Sigmoid colon (tissue), 7 donors: Measurements from ENCODE around the gene ARL13B. TPM values are rescaled to one million over a fixed set of nuclear protein-coding genes. Genes with fewer than 3 reads are reported as not detected.

Experiments used
- DNase-seq: peaks from one replicate; pipeline ENCODE4 v3.0.0-alpha.2; 2019
- H3K27ac ChIP-seq, 4 donors: fragments of 200-600 bp; sonication (generic); one replicate each; pipeline ENCODE4 v1.5.1; 2016 to 2019; ENCODE audit warnings: mild to moderate bottlenecking in 1 of 4
- H3K27me3 ChIP-seq, 3 donors: fragments of 200-600 bp; sonication (generic); one replicate each; pipeline ENCODE4 v1.5.1; 2019; ENCODE audit warnings: mild to moderate bottlenecking in 1 of 3
- H3K36me3 ChIP-seq, 4 donors: fragments of 200-600 bp; sonication (generic); one replicate each; pipeline ENCODE4 v1.5.1; 2016 to 2019
- H3K4me1 ChIP-seq, 4 donors: fragments of 200-600 bp; sonication (generic); one replicate each; pipeline ENCODE4 v1.5.1; 2017 to 2019
- H3K4me3 ChIP-seq, 4 donors: fragments of 200-600 bp; sonication (generic); one replicate each; pipeline ENCODE4 v1.5.1; 2017 to 2019; ENCODE audit warnings: mild to moderate bottlenecking in 2 of 4, moderate library complexity in 1 of 4
- H3K9me3 ChIP-seq, 4 donors: fragments of 200-600 bp in 3 of 4; sonication (generic) in 3 of 4; one replicate each; pipeline versions ENCODE4 v1.5.1 to v1.6.1; 2013 to 2019
- EP300 ChIP-seq, 4 donors: sonication (generic); formaldehyde crosslinking; IDR thresholded peaks; one replicate each; pipeline ENCODE4 v1.6.1; 2017; ENCODE audit warnings: antibody characterized with exemption in 4 of 4
- POLR2A ChIP-seq, 2 donors: fragments of 450-650 bp; IDR thresholded peaks; one replicate each; pipeline ENCODE4 v1.6.1; 2016; ENCODE audit warnings: antibody characterized with exemption in 2 of 2, mild to moderate bottlenecking in 2 of 2, moderate library complexity in 2 of 2
- POLR2AphosphoS5 ChIP-seq, 4 donors: sonication (generic); formaldehyde crosslinking; IDR thresholded peaks; one replicate each; pipeline ENCODE4 v1.6.1; 2017; ENCODE audit warnings: antibody characterized with exemption in 4 of 4
- WGBS, 2 donors: extraction: QIAGEN DNeasy Blood & Tissue Kit; methylation state at CpG; one replicate each; pipeline ENCODE4 v1.1.7; 2013; 5-methylcytosine and 5-hydroxymethylcytosine counted together
- intact Hi-C: fragments of 100-400 bp; cut with DNase I; formaldehyde crosslinking; loops from one replicate; pipeline ENCODE4 v1.15.1; 2023
- polyA plus RNA-seq, 3 donors: library from polyadenylated mRNA; stranded (reverse); fragments of 200-250 nt; gene quantifications; one replicate each; pipeline ENCODE4 v1.2.3, GENCODE V29; 2013
- total RNA-seq, 4 donors: library from RNA; depleted of rRNA; stranded (reverse); fragments of >200 nt; gene quantifications; one replicate each; pipeline ENCODE4 v1.1.0, GENCODE V29; 2016
- TF ChIP-seq, protein P1 (sequence below), 4 experiments: fragments of 450-650 bp in 3 of 4; fragments of 200-600 bp in 1 of 4; IDR thresholded peaks; one replicate each; pipeline ENCODE4 v1.5.1; 2016 to 2019; ENCODE audit warnings: antibody characterized with exemption in 4 of 4, mild to moderate bottlenecking in 3 of 4, moderate library complexity in 2 of 4
- donor health status: healthy with polysubstance abuse.
- donor health status: Bipolar disorder and iron deficiency.
- donor health status: healthy.

Gene ARL13B
- total and polyA plus RNA-seq, 7 donors, result 1.8 to 14.0 (median 9.6) TPM

DNA sequence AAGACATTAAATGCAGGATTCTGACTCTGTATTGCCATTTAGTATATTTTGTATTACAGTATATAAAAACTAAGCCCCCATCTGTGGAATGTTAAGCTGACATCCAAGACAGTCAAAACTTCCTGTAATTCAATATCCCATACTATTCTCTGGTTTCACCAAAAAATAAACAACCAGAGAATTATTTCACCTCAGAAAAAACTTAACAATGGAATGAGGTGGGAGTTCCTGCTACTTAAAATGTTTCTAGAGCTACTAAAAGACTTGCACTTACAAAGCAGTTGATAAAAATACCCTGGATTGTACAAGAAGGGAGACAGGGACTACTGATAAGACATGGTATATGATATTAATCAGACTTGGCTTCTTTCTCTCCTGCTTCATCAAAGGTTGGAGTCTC, 8.3 kb downstream of the ARL13B start:
- no peak for DNase-seq

DNA sequence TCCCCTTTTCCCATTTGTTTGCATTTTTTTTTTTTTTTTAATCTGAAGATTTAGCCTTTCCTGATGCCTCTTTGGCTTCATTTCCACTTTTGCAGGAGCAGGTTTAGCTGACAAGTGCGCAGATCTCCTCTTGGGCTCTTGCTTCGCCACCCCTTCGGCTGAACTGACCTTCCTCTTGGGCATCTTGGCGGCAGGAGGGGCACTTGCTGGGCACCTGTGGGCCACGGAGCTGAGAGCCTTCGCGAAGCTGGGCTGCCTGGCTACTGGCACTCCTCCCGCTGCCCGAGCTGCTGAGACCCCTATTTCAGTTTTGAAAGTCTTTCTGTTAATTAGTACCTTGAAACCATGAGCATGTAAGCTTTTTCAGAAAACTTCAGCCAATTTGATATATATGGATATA, 8.8 kb downstream of the ARL13B start:
- DNase-seq, result no peak
- Histone ChIP-seq H3K27ac (no peak overlapping the region), H3K36me3 (no peaks in the 10 kb centered on the region), H3K9me3 (no peaks in the 10 kb centered on the region), H3K4me1 (peaks cover 0 to 7% (median 1%) of the 10 kb centered on the region in 4 donors), H3K27me3 (no peaks in the 10 kb centered on the region), H3K4me3 (no peak overlapping the region)
- TF ChIP-seq, protein P1, sequence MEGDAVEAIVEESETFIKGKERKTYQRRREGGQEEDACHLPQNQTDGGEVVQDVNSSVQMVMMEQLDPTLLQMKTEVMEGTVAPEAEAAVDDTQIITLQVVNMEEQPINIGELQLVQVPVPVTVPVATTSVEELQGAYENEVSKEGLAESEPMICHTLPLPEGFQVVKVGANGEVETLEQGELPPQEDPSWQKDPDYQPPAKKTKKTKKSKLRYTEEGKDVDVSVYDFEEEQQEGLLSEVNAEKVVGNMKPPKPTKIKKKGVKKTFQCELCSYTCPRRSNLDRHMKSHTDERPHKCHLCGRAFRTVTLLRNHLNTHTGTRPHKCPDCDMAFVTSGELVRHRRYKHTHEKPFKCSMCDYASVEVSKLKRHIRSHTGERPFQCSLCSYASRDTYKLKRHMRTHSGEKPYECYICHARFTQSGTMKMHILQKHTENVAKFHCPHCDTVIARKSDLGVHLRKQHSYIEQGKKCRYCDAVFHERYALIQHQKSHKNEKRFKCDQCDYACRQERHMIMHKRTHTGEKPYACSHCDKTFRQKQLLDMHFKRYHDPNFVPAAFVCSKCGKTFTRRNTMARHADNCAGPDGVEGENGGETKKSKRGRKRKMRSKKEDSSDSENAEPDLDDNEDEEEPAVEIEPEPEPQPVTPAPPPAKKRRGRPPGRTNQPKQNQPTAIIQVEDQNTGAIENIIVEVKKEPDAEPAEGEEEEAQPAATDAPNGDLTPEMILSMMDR (IDR thresholded peaks at IDR 0.05), result no peak
- no peak for TF ChIP-seq POLR2AphosphoS5 (IDR thresholded peaks at IDR 0.05)
- no peak for TF ChIP-seq EP300 (IDR thresholded peaks at IDR 0.05)
- no peak for TF ChIP-seq POLR2A (IDR thresholded peaks at IDR 0.05)
- intact Hi-C loops, result no loop called here
- WGBS, 2 donors, result 95% methylated on average over 9 of the region's 9 CpGs

More for the DNA sequence above, 8.3 kb downstream of the ARL13B start:
- TF ChIP-seq POLR2AphosphoS5 (IDR thresholded peaks at IDR 0.05), result no peak
- no peak for TF ChIP-seq POLR2A (IDR thresholded peaks at IDR 0.05)
- TF ChIP-seq EP300 (IDR thresholded peaks at IDR 0.05), result no peak
- TF ChIP-seq, protein P1 (IDR thresholded peaks at IDR 0.05), result no peak
- Histone ChIP-seq H3K27me3 (no peaks in the 10 kb centered on the region), H3K4me3 (no peak overlapping the region), H3K4me1 (peaks cover 0 to 7% (median 1%) of the 10 kb centered on the region in 4 donors), H3K36me3 (no peaks in the 10 kb centered on the region), H3K9me3 (no peaks in the 10 kb centered on the region), H3K27ac (no peak overlapping the region)
- intact Hi-C loops, result no loop called here

DNA sequence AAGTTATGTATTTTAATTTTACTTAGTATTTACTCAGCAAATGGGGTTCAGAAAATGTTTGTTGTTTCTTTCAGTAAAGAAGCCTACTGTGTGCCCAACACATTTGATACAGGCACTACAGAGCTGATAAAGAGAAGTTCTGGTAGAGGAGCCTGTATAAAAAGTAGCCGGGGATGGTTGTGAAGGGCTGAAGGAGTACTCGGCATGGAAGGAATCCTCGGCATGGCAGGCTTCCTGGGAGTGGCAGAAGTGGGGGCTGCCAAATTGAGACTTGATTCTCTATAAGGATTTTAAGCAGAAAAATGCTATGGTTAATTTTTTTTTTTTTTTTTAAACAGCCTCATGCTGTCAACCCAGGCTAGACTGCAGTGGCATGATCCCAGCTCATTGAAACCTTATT, 9.3 kb downstream of the ARL13B start:
- no peaks in the 10 kb centered on the region for H3K36me3 ChIP-seq
- no peak overlapping the region for H3K4me3 ChIP-seq
- WGBS, 2 donors, result 95 to 96% methylated on average over 3 of the region's 3 CpGs
- H3K27me3 ChIP-seq, result no peaks in the 10 kb centered on the region
- H3K27ac ChIP-seq, result no peak overlapping the region
- peaks cover 0 to 7% (median 1%) of the 10 kb centered on the region in 4 donors for H3K4me1 ChIP-seq
- DNase-seq, result no peak
- TF ChIP-seq POLR2A (IDR thresholded peaks at IDR 0.05) (no peak), POLR2AphosphoS5 (IDR thresholded peaks at IDR 0.05) (no peak), EP300 (IDR thresholded peaks at IDR 0.05) (no peak)
- TF ChIP-seq, protein P1 (IDR thresholded peaks at IDR 0.05), result no peak
- intact Hi-C loops, result no loop called here
- no peaks in the 10 kb centered on the region for H3K9me3 ChIP-seq

DNA sequence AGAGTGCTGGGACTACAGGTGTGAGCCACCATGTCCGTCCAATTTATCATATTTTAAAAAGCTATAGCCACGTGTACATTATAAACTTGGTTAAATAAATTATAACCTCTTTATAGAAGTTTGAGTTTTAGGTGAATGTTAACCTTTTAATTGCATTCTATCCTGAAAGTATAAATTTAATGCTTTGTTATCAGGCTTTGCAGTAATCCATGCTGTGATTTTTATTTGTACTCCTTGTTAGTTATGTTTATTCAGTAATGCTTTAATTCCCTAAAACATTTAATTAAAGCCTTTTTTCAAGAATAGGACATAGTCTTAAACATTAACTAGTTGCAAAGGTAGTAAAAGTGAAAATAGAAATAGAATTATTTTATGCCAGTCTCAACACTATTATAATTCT, 11.7 kb downstream of the ARL13B start:
- TF ChIP-seq POLR2A (IDR thresholded peaks at IDR 0.05), result no peak
- TF ChIP-seq, protein P1 (IDR thresholded peaks at IDR 0.05), result no peak
- no peak for TF ChIP-seq EP300 (IDR thresholded peaks at IDR 0.05)
- no peak for TF ChIP-seq POLR2AphosphoS5 (IDR thresholded peaks at IDR 0.05)
- Histone ChIP-seq H3K4me1 (peaks cover 0 to 7% (median 1%) of the 10 kb centered on the region in 4 donors), H3K27ac (no peak overlapping the region), H3K4me3 (no peak overlapping the region), H3K27me3 (no peaks in the 10 kb centered on the region), H3K36me3 (no peaks in the 10 kb centered on the region), H3K9me3 (no peaks in the 10 kb centered on the region)
- 41 to 79% methylated on average over 2 of the region's 2 CpGs for WGBS, 2 donors
- intact Hi-C loops, result no loop called here
- no peak for DNase-seq

DNA sequence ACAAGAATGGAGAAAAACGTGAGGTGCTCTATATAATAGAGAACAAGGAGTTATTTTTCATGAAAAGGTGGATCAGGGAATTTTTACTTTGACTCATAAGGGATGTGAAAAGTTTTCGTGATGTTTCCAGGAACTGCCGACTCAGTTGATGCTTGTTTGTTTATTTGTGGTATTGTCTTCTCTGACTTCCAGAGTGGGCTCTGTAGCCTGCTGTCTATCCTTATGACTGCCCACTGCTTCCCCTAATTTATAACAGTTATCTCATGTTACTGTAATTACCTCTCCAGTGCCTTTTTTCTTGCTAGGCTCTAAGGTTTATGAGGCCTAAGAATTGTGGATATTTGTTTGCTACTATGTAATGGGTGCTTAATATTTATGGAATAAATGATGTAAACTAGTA, 12.3 kb downstream of the ARL13B start:
- Histone ChIP-seq H3K36me3 (no peaks in the 10 kb centered on the region), H3K4me1 (peaks cover 0 to 7% (median 1%) of the 10 kb centered on the region in 4 donors), H3K9me3 (no peaks in the 10 kb centered on the region), H3K27ac (no peak overlapping the region), H3K4me3 (no peak overlapping the region), H3K27me3 (no peaks in the 10 kb centered on the region)
- intact Hi-C loops, result no loop called here
- TF ChIP-seq POLR2AphosphoS5 (IDR thresholded peaks at IDR 0.05) (no peak), POLR2A (IDR thresholded peaks at IDR 0.05) (no peak), EP300 (IDR thresholded peaks at IDR 0.05) (no peak)
- TF ChIP-seq, protein P1 (IDR thresholded peaks at IDR 0.05), result no peak
- no peak for DNase-seq
- WGBS, 2 donors, result 82 to 86% methylated on average over 3 of the region's 3 CpGs
